MM.1S (cell line): ENCODE data around the gene CYTH1.
"Not testable (repeated sequence)": the region's sequence is repeated elsewhere in the genome, so short reads cannot be mapped to it uniquely, and the experiment has no call there.

Experiments used
- CTCF ChIP-seq: fragments of 300-600 bp; sonication (generic); IDR thresholded peaks from 2 replicates; pipeline ENCODE4 v1.5.1; 2016; ENCODE audit warnings: antibody characterized with exemption, low read length, mixed read lengths
- EZH2 ChIP-seq: fragments of 300-600 bp; sonication (generic); optimal IDR thresholded peaks from 2 replicates; pipeline ENCODE3; 2017; ENCODE audit warnings: low read depth, mild to moderate bottlenecking, antibody characterized with exemption, low read length, mixed read lengths
- EZH2phosphoT487 ChIP-seq: fragments of 300-600 bp; sonication (generic); IDR thresholded peaks from 2 replicates; pipeline ENCODE4 v1.6.1; 2018; ENCODE audit warnings: antibody characterized with exemption, low read length

DNA sequence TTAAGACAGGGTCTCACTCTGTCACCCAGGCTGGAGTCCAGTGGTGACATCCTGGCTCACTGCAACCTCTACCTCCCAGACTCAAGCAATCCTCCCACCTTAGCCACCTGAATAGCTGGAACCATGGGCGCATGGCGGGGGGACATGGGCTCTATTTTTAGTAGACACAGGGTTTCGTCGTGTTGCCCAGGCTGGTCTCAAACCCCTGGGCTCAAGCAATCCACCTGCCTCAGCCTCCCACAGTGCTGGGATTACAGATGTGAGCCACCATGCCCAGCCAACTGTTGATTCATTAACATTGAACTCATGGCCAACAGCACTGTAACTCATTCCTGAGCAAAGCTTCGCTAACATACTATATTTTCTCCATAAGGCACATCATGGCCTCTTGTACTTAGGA, 31.1 kb downstream of the CYTH1 start:
- TF ChIP-seq CTCF, EZH2phosphoT487, EZH2: not testable (repeated sequence)
